Endodermal cell (in vitro differentiated cells): ENCODE results near the gene ZC3H11A. TPM values are rescaled to one million over a fixed set of nuclear protein-coding genes. Genes with fewer than 3 reads are reported as not detected.

Experiments
- DNase-seq: peaks from one replicate; pipeline ENCODE4 v3.0.0-alpha.2; 2017
- H3K27ac ChIP-seq: 2 replicates; pipeline ENCODE4 v1.5.1; 2013; ENCODE audit warnings: mild to moderate bottlenecking, low read depth, low read length, moderate library complexity
- H3K27me3 ChIP-seq: 2 replicates; pipeline ENCODE4 v1.6.1; 2013; ENCODE audit warnings: mild to moderate bottlenecking, low read length, moderate library complexity; ENCODE audit not compliant: insufficient read depth, control insufficient read depth, poor library complexity, severe bottlenecking
- H3K36me3 ChIP-seq: 2 replicates; pipeline ENCODE4 v1.7.0; 2013; ENCODE audit warnings: mild to moderate bottlenecking, low read length, moderate library complexity; ENCODE audit not compliant: control insufficient read depth, insufficient read depth
- H3K4me1 ChIP-seq: one replicate; pipeline ENCODE4 v1.7.0; 2013; ENCODE audit warnings: low read length; ENCODE audit not compliant: control insufficient read depth, insufficient read depth
- H3K4me3 ChIP-seq: 2 replicates; pipeline ENCODE4 v1.5.1; 2013; ENCODE audit warnings: mild to moderate bottlenecking, low read length, moderate library complexity
- H3K9ac ChIP-seq: 2 replicates; pipeline ENCODE4 v1.6.1; 2013; ENCODE audit warnings: mild to moderate bottlenecking, low read length, moderate library complexity; ENCODE audit not compliant: poor library complexity, severe bottlenecking; ENCODE audit errors: extremely low read depth
- H3K9me3 ChIP-seq: 2 replicates; pipeline ENCODE4 v1.6.1; 2013; ENCODE audit warnings: mild to moderate bottlenecking, low read length, moderate library complexity; ENCODE audit not compliant: control insufficient read depth
- H3K27ac Mint-ChIP-seq: 2 replicates; pipeline ENCODE4 v1.8.0; 2020; ENCODE audit warnings: mixed read lengths
- H3K27me3 Mint-ChIP-seq: 2 replicates; pipeline ENCODE4 v1.8.0; 2021; ENCODE audit warnings: mild to moderate bottlenecking, mixed read lengths; ENCODE audit not compliant: insufficient read depth
- H3K36me3 Mint-ChIP-seq: 2 replicates; pipeline ENCODE4 v1.8.0; 2020; ENCODE audit warnings: low read depth, mixed read lengths
- H3K4me1 Mint-ChIP-seq: 2 replicates; pipeline ENCODE4 v1.8.0; 2020; ENCODE audit warnings: mixed read lengths
- H3K4me3 Mint-ChIP-seq: 2 replicates; pipeline ENCODE4 v1.8.0; 2020; ENCODE audit warnings: mild to moderate bottlenecking, moderate library complexity, mixed read lengths
- H3K9me3 Mint-ChIP-seq: 2 replicates; pipeline ENCODE4 v1.8.0; 2020; ENCODE audit warnings: mild to moderate bottlenecking, mixed read lengths
- WGBS, 2 experiments: methylation state at CpG; one replicate each; pipeline versions ENCODE4 v1.1.5 to v1.1.7; 2013; ENCODE audit warnings: missing lambda C conversion rate in 2 of 2, mixed read lengths in 1 of 2; ENCODE audit not compliant: insufficient coverage in 1 of 2, insufficient read length in 1 of 2; 5-methylcytosine and 5-hydroxymethylcytosine counted together
- total RNA-seq, 2 donors: library from RNA; stranded (reverse); fragmentation: NEBNext Ultra II Directional in 1 of 2; extraction: Animal tissue kit (Norgen Biotek cat#: 25700) in 1 of 2; gene quantifications; 2 replicates in 1 of 2; 3 replicates in 1 of 2; pipeline ENCODE4 v1.2.1, GENCODE V29; 2021
- TF ChIP-seq, protein P1 (sequence below): fragments of 200-600 bp; sonication (generic); conservative IDR thresholded peaks from 2 replicates; pipeline ENCODE4 v1.5.0; 2021; ENCODE audit warnings: antibody characterized with exemption, mild to moderate bottlenecking

ZC3H11A gene
- total RNA-seq, 2 donors from 2014 or later: 83.9 to 119 TPM

DNA sequence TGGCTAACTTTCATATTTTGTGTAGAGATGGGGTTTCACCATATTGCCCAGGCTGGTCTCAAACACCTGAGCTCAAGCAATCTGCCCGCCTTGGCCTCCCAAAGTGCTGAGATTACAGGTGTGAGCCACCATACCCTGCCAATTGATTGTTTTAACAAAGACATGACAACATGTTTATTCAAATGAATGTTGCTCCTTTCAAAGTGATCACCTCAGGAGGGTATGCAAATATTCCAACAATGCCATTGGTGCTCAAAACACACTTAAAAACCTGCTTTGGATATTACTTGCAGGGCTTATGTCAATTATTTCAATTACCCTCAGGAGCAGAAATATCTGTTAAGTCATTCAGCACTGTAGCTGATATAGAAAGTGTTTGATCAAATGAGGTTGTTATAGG is 22.6 kb upstream of the ZC3H11A start:
- Histone ChIP-seq H3K4me1 (no peaks in the 10 kb centered on the region), H3K27ac (no peak overlapping the region), H3K36me3 (no peaks in the 10 kb centered on the region), H3K9ac (no peak overlapping the region), H3K27me3 (no peaks in the 10 kb centered on the region), H3K9me3 (no peaks in the 10 kb centered on the region), H3K4me3 (no peak overlapping the region)
- H3K27ac Mint-ChIP-seq: no peak overlapping the region
- no peaks in the 10 kb centered on the region for H3K9me3 Mint-ChIP-seq
- H3K36me3 Mint-ChIP-seq: no peaks in the 10 kb centered on the region
- TF ChIP-seq, protein P1, sequence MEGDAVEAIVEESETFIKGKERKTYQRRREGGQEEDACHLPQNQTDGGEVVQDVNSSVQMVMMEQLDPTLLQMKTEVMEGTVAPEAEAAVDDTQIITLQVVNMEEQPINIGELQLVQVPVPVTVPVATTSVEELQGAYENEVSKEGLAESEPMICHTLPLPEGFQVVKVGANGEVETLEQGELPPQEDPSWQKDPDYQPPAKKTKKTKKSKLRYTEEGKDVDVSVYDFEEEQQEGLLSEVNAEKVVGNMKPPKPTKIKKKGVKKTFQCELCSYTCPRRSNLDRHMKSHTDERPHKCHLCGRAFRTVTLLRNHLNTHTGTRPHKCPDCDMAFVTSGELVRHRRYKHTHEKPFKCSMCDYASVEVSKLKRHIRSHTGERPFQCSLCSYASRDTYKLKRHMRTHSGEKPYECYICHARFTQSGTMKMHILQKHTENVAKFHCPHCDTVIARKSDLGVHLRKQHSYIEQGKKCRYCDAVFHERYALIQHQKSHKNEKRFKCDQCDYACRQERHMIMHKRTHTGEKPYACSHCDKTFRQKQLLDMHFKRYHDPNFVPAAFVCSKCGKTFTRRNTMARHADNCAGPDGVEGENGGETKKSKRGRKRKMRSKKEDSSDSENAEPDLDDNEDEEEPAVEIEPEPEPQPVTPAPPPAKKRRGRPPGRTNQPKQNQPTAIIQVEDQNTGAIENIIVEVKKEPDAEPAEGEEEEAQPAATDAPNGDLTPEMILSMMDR: no peak
- peaks cover 2% of the 10 kb centered on the region for H3K4me1 Mint-ChIP-seq
- no peak for DNase-seq
- H3K4me3 Mint-ChIP-seq: no peak overlapping the region
- peaks cover 6% of the 10 kb centered on the region for H3K27me3 Mint-ChIP-seq
- WGBS, 2 experiments: 90 to 93% methylated on average over 1 of the region's 1 CpG

DNA sequence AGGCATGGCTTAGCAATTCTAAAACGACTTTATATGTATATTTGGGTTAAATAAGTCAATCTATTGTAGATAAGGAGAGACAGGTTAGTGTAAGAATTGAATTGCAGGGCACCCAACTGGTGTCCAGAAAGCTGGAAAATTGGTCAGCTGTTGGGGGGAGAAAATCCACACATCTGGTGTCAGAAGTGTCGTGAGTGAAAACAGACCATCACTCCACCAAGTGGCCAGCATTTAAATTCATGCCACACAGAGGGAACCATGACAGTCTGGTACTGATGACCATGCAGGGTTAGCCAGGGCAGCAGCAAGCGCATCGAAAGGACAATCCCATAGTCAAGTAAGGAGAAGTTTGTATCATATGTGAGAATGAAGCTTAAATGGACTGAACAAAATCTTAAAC is 18.8 kb upstream of the ZC3H11A start:
- no peaks in the 10 kb centered on the region for H3K27me3 ChIP-seq
- TF ChIP-seq, protein P1: peak; percentile 44
- Mint-ChIP-seq H3K4me3 (no peak overlapping the region), H3K36me3 (no peaks in the 10 kb centered on the region), H3K4me1 (no peaks in the 10 kb centered on the region), H3K9me3 (no peaks in the 10 kb centered on the region), H3K27ac (no peak overlapping the region), H3K27me3 (no peaks in the 10 kb centered on the region)
- no peaks in the 10 kb centered on the region for H3K36me3 ChIP-seq
- H3K4me3 ChIP-seq: no peak overlapping the region
- no peaks in the 10 kb centered on the region for H3K4me1 ChIP-seq
- WGBS, 2 experiments: 87 to 90% methylated on average over 3 to 4 of the region's 4 CpGs
- H3K27ac ChIP-seq: no peak overlapping the region
- DNase-seq: no peak
- H3K9me3 ChIP-seq: no peaks in the 10 kb centered on the region
- no peak overlapping the region for H3K9ac ChIP-seq

DNA sequence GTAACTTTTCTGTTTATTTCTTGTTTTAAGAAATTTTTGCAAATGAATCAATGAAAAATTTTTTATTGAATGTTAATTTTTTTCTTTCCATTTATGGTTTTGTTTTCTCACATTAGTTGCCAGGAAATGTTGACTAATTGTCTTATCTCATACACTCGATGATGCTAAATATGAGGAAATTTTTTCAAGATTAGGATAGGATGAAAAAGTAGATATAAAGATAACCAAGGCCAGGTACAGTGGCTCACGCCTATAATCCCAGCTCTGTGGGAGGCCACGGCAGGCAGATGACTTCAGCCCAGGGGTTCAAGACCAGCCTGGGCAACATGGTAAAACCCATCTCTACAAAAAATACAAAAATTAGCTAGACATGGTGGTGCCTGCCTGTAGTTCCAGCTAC is 17.8 kb upstream of the ZC3H11A start:
- no peaks in the 10 kb centered on the region for H3K4me1 ChIP-seq
- H3K27me3 ChIP-seq: no peaks in the 10 kb centered on the region
- Mint-ChIP-seq H3K27ac (no peak overlapping the region), H3K27me3 (no peaks in the 10 kb centered on the region), H3K4me3 (no peak overlapping the region), H3K9me3 (no peaks in the 10 kb centered on the region), H3K36me3 (no peaks in the 10 kb centered on the region), H3K4me1 (no peaks in the 10 kb centered on the region)
- no peaks in the 10 kb centered on the region for H3K9me3 ChIP-seq
- WGBS, 2 experiments: 93 to 100% methylated on average over 1 to 3 of the region's 3 CpGs
- H3K27ac ChIP-seq: no peak overlapping the region
- no peak overlapping the region for H3K9ac ChIP-seq
- DNase-seq: no peak
- no peaks in the 10 kb centered on the region for H3K36me3 ChIP-seq
- H3K4me3 ChIP-seq: no peak overlapping the region
- TF ChIP-seq, protein P1: no peak
